ENCODE data around the gene TCIRG1.
A peak's percentile ranks its signal among the peaks of the same experiment; 100 is the strongest.

Gene TCIRG1

DNA sequence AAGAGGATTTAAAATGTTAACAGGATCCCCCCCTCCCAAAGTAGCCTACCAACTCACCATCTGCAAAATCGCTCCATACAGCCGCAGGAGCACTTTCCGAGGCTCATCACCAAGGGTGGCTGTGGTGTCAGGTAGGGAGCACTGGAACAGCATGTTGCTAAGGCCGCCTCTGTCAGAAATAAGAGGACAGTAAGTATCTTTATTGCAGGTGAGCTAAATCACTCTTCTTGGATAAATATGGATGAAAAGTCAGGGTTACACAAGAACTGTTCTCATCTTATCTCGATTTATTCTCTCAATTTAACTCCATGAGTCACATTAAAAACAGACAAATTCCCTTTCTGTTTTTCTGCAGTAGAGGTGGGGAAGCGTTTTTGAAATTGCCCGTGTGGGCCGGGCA is 58.1 kb downstream of the TCIRG1 start:
- DNase-seq = no peak

DNA sequence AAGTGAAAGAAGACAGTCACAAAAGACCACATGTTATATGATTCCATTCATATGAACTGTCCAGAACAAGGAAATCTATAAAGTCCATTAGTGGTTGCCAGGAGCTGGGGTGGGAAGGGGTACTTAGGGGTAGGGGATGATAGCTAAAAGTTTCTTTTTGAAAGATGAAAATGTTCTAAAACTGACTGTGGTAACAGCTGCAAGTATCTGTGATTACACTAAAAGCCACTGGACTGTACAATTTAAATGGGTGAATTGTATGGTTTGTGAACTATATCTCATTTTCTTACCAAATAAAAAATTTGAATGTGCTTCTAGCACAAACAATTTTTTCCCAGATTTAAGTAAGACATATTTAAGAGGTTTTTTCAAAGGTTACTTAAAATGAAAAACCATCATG is 60.2 kb downstream of the TCIRG1 start:
- DNase-seq = no peak

DNA sequence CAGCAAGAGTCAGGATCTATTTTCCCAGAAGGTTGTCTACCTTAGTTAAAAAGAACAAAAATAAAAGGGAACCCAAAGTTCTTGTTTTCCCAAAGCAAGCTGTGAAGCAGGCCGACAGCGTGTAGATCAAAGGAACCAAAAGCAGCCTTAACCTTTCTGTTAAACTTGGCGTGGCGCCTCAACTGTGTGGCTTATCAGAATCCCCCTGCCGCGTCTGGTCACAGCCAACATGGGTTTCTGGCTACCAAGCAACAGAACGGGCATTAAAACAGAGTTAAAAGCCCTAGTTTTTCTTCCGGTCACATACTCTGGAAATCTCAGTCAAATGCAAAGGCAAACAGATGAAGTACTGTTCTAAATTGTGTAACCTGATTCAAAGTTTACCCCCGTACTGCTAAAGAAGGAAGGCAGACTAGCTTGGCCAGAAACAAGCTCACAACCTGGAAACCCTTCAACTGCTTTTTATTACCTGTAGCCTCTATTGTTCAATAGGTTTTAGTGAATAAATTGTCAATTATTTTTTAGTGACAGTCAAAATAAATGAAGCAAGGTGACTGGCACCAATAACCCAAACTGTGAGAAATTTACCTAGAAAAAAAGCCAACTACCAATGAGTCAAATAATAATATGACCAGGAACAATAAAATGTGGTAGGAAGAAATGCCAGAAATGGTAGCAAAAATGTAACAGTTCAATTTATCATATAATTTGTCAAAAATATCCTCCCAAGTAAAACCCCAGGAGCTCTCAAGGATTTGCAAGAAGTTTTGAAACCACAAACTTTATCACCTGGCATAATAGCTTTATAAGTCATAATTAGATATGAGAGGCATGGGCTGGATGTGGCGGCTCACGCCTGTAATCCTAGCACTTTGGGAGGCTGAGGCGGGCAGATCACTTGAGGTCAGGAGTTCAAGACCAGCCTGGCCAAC is 60.9 kb downstream of the TCIRG1 start:
- DNase-seq = peak; percentile 25

Data from CD4-positive, alpha-beta T cell treated with Interferon gamma for 1 hour (primary cell).